ENCODE results near the gene FKBP15.
"Not testable (repeated sequence)": the region's sequence is repeated elsewhere in the genome, so short reads cannot be mapped to it uniquely, and the experiment has no call there.

The FKBP15 gene, protein sequence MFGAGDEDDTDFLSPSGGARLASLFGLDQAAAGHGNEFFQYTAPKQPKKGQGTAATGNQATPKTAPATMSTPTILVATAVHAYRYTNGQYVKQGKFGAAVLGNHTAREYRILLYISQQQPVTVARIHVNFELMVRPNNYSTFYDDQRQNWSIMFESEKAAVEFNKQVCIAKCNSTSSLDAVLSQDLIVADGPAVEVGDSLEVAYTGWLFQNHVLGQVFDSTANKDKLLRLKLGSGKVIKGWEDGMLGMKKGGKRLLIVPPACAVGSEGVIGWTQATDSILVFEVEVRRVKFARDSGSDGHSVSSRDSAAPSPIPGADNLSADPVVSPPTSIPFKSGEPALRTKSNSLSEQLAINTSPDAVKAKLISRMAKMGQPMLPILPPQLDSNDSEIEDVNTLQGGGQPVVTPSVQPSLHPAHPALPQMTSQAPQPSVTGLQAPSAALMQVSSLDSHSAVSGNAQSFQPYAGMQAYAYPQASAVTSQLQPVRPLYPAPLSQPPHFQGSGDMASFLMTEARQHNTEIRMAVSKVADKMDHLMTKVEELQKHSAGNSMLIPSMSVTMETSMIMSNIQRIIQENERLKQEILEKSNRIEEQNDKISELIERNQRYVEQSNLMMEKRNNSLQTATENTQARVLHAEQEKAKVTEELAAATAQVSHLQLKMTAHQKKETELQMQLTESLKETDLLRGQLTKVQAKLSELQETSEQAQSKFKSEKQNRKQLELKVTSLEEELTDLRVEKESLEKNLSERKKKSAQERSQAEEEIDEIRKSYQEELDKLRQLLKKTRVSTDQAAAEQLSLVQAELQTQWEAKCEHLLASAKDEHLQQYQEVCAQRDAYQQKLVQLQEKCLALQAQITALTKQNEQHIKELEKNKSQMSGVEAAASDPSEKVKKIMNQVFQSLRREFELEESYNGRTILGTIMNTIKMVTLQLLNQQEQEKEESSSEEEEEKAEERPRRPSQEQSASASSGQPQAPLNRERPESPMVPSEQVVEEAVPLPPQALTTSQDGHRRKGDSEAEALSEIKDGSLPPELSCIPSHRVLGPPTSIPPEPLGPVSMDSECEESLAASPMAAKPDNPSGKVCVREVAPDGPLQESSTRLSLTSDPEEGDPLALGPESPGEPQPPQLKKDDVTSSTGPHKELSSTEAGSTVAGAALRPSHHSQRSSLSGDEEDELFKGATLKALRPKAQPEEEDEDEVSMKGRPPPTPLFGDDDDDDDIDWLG

DNA sequence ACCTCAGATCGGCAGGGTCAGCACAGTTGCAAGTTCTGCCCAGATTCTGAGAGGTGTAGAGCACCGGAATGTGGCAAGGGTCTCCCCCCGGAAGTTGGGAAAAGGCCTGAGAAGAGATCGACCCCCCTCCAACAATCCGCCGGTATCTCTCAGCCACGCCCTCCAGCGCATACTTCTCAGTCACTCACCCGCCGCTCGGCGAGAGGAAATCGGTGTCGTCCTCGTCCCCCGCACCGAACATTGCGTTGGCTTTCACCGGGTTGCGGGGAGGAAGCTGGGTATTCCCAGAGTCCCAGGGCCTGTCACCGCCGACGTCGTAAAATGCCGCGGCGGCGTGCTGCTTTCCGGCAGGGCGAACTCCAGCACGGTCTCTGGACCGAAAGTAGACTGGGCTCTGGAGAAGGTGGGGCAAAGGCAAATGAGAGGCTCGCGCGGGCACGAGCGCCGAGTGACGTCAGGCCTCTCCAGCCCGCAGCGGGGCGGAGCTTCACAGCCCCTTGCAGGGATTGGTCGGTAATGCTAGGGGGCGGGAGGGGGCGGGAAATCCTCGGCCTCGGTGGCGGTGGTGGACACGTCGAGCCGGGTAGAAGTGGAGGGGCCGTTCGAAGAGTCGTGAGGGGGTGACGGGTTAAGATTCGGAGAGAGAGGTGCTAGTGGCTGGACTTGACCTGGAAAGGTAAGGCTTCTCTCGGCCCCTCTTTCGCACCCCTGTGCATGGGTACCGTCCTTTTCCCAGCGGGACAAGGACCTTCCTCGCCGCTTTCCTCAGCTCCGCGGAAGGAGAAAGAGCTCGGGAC, at the start of gene FKBP15, which contains the start of gene SLC31A1:
Gene FKBP15, minus strand, starts transcription at position 275 of the 797 bp plus-strand sequence. Its CDS starts 34 bp downstream, at position 241.
Gene SLC31A1, plus strand, starts transcription at position 542 of the 797 bp plus-strand sequence. CDS start 34,605 bp downstream, outside the sequence.
- DNase-seq, result peak; percentile 92

DNA sequence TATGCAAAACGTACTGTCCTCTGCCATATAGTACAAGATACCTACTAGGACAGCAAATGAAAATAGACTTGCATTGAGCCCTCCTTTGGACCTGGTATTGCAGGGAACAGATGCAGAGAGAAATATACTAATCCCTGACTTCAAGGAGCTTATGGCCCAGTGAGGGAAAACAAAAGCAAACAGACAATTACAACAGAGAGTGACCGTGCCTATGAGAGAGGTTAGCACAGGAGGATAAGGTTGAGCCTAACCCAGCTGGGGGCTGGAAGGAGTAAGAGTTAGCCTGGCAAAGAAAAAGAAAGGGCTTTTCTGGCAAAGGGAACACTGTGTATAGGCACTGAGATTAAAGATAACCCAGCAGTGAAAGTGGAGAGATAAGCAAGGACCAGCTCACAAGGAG, 48.8 kb upstream of the FKBP15 start:
- DNase-seq, result no peak

DNA sequence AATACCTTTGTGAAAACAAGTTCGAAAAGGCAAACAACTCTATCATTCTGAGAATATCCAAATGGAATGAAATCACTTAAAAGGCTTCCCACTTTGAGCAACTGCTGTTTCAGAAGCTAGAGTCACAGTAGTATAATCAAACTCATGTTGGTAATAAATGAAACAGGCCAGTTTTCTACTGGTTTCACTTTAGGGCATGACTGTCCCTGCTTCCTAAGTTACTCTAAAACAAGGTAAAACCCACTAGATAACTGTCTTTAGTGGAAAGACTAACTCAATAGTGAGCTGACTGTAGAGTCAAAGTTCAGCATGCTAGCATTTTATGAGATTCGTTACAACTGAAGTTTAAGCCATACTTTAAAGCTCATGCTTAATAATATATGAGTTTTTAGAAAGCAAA, 48.3 kb upstream of the FKBP15 start:
- no peak for DNase-seq

DNA sequence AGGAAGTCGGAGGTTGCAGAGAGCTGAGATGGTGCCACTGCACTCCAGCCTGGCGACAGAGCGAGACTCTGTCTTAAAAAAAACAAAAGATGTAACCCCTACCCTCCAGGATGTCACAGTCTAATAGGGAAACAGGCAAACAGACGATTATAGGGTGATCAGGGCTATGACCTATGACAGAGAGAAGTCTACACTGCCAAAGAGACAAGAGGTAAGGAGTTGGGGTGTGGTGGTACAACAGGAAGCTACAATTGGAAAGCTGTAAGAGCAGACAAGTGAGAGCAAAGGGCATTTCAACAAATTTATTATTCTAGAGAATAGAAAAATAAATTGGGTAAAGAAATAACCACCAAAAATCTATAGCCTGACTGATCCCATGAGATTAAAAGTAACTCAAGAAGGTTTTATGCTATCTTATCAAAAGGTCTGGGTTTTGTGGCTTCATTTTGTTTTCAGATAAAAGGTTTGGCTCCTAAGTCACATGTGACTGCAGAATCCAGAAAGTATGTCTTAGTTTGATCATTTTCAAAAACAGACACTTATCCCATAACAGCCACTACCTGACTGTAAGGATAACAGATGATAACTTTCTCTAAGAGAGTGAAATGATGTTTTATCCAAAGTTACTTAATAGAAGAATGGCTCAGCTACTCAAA, 47.0 kb upstream of the FKBP15 start:
- no peak for DNase-seq

DNA sequence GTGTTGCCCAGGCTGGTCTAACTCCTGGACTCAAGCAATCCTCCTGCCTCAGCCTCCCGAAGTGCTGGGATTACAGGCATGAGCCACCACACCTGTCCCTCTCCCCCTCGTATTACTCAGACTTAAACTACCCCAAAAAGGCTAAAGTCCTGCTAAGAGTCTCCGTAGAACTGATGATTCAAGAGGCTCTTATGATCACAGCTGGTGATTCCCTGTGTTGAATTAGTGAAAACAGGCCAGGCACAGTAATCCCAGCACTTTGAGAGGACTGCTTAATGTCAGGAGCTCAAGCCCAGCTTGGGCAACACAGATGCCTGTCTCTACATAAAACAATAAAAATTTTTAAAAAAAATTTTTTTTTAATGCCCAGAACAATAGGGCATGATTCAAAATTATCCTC, 45.1 kb upstream of the FKBP15 start:
- DNase-seq, result no peak

DNA sequence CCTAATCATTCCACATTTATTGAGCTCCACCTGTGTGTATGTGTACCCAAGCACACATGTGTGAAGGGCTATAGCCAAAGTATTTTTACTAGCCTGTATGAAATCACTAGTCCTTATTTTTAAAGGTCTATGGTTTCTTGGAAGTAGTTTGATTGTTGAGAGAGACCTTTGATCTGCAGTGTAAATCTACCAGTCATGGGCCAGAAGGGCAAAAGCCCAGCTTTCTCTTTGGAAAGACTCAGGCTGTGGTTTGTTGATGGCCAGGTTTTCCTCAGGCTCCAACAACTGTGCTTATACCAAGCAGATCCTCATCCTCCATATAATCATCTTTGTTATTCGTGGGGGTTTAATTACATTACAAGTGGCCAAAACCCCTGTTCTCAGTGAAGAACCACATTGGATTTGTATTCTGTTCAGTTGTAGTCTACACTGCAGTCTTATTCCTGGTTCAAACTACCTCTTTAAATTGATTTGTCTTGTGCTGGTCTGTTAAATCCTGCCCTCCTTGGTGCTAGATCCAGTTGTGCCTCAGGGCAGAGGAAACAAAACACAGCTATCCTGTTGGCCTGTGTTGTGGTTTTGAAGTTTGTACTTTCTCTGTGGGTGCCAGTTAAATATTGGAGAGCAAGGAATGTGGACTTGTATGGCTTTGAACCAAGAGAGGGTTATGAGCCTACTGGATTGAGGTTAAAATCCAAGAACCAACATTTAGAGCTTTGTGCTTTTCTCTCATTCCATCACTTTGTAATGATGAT, 41.0 kb upstream of the FKBP15 start:
- no peak for DNase-seq

DNA sequence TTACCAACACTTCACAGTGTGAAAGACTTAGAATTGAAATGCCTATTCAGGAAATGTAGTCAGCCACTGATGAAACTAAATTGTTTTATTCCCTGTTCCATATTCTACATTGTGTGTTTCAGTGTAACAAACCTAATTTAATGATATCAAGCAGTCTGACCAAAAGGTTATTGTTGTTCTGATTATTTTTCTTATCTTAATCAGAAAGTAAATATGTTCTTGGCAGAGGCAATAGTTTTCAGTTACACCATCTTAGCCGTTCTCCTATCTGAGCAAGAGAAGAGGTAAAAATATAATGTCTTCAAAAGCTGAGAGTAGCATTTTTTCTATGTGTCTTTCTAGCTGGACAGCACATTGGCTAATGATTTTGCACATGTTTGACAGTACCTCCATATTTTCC, 37.2 kb upstream of the FKBP15 start:
- no peak for DNase-seq

DNA sequence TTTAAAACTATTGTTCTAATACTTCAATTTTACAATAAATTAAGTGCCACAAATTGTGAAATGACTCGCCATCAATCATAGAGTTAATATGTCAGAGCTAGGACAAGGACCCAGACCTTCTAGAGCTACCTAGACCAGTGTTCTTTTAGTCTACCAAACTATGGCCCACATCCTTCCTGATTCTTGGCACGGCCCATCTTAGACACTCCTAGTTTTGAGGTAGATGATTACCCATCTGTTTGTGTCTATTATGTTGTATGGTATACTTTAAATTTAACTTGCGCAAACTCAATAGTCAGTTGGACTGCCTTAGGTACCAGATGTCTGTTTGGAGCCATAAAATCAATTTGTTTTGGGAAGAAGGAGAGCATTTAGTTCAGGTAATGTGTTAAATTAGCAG, 36.8 kb upstream of the FKBP15 start:
- no peak for DNase-seq

DNA sequence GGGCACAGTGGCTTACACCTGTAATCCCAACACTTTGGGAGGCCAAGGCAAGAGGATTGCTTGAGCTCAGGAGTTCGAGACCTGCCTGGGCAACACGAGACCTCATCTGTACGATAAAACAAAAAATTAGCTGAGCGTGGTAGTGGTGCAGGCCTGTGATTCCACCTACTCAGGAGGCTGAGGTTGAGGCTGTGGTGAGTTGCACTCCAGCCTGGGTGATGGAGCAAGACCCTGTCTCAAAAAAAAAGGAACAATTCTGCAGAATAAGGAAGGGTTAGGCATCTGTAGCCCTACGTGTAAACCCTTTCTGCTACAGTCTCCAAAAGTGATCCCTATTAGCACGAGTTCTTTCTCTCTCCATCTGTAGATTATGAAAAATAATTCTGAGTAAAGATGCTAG, 34.4 kb upstream of the FKBP15 start:
- DNase-seq, result no peak

DNA sequence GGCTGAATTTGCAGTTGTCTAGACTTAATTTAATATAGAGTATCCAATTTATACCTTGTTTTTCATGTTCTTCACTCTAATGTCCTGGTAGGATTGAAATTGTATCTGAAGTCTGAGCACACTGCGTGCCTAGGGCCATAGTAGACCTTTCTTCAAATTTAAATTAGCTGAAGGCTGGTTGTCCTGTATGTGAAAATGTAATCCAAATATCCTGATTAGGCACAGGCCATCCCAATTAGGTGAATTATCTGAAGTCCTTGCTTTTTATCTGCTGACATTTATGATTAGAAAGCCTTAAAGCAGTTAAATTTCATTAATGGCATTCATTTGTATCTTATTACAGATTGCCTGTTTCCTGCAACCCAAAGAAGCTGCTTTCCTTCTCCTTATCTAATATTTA, 33.9 kb upstream of the FKBP15 start:
- DNase-seq, result no peak

DNA sequence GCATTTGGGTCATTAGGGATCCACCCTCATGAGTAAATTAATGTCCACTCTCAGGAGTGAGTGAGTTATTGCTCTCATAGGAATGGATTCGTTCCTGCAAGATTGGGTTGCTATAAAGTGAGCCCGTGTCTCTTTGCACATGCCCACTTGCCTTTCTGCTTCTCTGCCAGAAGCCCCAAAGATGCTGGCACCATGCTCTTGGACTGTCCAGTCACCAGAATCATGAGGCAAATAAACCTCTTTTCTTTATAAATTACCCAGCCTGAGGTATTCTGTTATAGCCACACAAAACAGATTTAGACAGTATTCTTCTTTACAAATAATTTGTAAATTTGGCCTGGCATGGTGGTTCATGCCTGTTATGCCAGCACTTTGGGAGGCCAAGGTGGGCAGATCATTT, 29.7 kb upstream of the FKBP15 start:
- no peak for DNase-seq

DNA sequence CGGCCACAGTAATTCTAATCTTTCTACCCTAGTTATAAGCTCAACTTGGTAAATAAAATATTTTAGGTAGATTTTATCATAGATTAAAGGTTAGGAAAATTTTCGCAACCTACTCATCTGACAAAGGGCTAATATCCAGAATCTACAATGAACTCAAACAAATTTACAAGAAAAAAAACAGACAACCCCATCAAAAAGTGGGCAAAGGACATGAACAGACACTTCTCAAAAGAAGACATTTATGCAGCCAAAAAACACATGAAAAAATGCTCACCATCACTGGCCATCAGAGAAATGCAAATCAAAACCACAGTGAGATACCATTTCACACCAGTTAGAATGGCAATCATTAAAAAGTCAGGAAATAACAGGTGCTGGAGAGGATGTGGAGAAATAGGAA, 28.6 kb upstream of the FKBP15 start:
- DNase-seq, result not testable (repeated sequence)

DNA sequence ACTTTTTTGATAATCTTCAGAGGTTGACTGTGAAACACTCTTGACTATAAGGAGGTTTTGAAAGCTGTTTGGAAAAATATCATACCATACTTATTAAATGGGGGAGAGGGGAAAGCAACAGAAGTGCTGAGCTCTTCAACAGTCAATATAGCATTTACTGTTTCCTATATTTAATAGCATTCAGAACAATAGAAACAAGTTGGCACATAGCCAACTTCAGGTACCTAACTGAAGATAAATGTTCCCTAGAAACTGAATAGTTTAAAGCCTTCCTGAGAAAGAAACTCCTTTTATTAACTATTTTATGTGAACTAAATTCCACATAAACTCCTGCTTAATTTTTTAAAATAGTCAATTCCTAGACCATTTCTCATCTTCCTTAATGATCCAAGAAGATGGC, 26.6 kb upstream of the FKBP15 start:
- DNase-seq, result no peak

DNA sequence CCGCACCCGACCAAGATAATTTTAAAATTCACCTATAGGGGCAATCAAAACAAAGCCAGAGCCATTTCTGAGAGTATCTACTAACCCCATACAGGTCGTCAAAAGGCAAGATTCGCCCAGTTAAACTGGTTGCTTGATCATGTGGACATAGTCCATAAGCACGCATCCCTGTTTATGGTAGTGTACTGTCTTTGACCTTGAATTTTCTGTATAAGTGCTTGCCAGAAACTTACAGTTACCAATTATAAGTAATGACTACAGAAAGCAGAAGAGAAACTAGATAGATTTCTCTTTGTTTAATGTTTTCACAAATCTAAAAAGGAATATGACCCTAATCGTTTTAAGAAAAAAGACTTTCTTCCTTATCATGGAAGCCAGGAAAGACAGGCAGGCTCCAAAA, 25.9 kb upstream of the FKBP15 start:
- DNase-seq, result no peak

DNA sequence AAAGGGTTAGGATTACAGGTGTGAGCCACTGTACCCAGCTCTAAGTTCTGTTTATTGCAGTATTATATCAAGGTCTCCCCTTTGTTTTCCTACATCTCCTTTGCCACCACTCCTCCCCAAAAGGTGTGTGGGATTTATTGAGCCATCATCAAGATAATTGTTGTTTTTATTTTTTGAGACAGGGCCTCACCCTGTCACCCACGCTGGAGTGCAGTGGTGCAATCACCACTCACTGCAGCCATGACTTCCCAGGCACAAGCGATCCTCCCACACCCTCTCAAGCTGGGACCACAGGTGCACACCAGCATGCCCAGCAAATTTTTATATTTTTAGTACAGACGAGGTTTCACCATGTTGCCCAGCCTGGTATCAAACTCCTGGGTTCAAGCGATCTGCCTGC, 24.8 kb upstream of the FKBP15 start:
- DNase-seq, result no peak

DNA sequence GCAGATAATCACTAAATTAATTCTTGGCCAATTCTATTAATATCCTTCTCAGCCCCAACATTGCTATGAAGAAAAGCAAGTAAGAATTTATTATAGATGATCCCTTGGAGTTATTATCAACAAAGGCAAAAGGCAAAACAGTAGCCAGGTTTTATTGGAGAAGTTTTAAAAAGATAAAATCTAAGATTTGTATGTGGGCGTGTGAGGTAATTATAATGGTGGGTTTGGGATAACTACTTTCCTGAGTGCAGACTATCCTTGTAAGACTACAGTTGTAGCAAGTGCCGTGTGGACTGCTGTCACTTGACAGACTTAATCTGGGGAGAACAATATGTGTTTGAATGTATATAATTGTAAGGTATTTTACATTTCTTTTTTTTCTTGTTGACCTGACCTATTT, 23.5 kb upstream of the FKBP15 start:
- no peak for DNase-seq

DNA sequence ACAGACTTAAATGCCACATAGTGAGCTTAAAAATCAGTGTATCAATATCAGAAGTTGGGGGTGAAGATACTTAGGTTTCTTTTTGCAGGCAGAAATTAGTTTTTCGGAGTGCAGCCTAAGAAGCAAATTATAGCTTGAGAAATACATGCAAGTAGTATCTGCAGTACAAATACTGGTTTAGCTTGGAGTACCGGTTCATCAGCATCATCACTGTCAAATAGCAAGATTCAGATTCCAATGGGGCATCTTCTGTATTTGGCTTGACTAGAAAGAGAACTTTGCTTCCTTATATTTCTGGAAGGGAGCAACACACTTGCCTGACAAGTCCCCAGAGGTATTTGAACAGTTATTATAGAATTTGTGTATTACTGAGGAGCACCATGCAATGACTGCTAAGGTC, 20.1 kb upstream of the FKBP15 start:
- DNase-seq, result no peak

DNA sequence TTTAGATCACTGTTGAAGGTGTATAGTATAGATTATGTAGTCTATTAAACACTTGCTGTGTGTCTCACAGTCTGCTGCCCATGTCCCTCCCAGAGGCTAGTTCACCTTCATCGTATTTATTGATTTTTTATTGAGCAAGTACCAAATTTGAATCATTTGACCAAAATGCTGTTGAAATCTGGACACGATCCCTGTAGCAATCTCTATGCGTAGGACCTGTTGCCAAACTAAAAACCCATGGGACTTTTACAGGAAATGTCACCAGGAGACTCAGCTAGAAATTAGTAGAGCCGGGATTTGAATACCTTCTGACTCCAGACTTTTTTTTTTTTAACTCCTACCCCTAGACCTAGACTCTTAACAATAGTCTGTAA, 17.8 kb upstream of the FKBP15 start:
- no peak for DNase-seq

DNA sequence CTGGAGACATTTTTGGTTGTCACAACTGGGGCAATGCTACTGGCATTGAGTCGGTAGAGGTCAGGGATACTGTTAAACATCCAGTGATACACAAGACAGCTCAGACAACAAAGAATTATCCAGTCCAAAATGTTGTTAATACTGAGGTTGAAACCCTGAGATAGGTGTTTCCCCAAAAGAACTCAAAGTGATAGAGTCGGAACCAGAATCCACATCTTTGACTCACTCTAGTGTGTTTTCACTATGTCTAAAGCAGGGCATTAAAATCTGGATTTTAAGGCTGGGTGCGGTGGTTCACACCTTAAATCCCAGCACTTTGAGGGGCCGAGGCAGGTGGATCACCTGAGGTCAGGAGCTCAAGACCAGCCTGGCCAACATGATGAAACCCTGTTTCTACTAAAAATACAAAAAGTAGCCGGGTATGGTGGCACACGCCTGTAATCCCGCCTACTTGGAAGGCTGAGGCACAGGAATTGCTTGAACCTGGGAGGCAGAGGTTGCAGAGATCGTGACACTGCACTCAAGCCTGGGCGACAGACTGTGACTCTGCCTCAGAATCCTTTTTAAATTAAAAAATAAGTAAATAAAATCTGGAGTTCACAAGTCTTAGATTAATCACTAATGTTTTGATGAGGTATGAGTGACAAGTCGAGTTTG, 17.3 kb upstream of the FKBP15 start:
- DNase-seq, result no peak

DNA sequence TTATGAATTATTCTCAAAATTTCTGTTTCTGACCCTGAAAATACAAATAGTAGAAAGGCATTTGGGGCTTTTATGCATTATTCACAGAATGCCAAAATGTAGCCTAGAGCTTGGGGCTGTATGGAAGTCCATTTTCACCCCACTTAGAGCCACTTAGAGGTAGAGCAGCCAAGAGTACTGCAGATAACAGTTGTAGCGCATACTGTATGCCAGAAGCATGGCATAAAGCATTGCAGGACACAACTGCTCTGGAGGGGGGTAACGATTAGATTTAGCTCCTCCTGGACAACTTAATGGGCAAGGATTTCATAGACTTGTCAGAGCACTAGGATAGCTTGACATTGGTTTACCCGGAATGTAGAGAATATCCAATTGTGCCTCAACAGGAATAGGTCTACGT, 15.9 kb upstream of the FKBP15 start:
- no peak for DNase-seq
